AG04449 (cell line): Measurements from ENCODE around the gene FNDC3B.
"Not testable (repeated sequence)": the region's sequence is repeated elsewhere in the genome, so short reads cannot be mapped to it uniquely, and the experiment has no call there.

Experiments
- CTCF ChIA-PET: fragments of 350-600 bp; formaldehyde crosslinking; extraction: SDS; loops from one replicate; lab custom pipeline; 2021; ENCODE audit warnings: antibody characterized with exemption; lab: Yijun Ruan, JAX
- POLR2A ChIA-PET: fragments of 400-600, 350-600 bp; formaldehyde crosslinking; extraction: SDS; loops from one replicate; lab custom pipeline; 2020; ENCODE audit warnings: antibody characterized with exemption, inconsistent platforms; lab: Yijun Ruan, JAX
- DNase-seq: peaks from one replicate; pipeline ENCODE4 v3.0.0-alpha.2; 2010; ENCODE audit warnings: low read depth, low spot score
- H3K4me3 ChIP-seq: 2 replicates; pipeline ENCODE4 v1.5.1; 2011; ENCODE audit warnings: low read depth, mild to moderate bottlenecking, control low read depth, low read length
- TF ChIP-seq, protein P1 (sequence below): IDR thresholded peaks from one replicate; pipeline ENCODE4 v1.5.1; 2011; ENCODE audit warnings: mild to moderate bottlenecking, moderate library complexity, low read length, control low read depth, inconsistent platforms; ENCODE audit not compliant: insufficient read depth; ENCODE audit errors: missing control alignments

The FNDC3B gene

GRCh38 chr3:172036541-172037215 lies 2.7 kb upstream of the FNDC3B start:
- ChIA-PET POLR2A (no interaction called here), CTCF (interaction anchor here (0.7 to 2.4 kb wide), 5 partner anchors 14 to 390 kb away, joined by 3 to 8 read pairs (median 3); no protein-coding TSS in a partner anchor)
- DNase-seq = no peak
- H3K4me3 ChIP-seq = no peak overlapping the region
- TF ChIP-seq, protein P1, sequence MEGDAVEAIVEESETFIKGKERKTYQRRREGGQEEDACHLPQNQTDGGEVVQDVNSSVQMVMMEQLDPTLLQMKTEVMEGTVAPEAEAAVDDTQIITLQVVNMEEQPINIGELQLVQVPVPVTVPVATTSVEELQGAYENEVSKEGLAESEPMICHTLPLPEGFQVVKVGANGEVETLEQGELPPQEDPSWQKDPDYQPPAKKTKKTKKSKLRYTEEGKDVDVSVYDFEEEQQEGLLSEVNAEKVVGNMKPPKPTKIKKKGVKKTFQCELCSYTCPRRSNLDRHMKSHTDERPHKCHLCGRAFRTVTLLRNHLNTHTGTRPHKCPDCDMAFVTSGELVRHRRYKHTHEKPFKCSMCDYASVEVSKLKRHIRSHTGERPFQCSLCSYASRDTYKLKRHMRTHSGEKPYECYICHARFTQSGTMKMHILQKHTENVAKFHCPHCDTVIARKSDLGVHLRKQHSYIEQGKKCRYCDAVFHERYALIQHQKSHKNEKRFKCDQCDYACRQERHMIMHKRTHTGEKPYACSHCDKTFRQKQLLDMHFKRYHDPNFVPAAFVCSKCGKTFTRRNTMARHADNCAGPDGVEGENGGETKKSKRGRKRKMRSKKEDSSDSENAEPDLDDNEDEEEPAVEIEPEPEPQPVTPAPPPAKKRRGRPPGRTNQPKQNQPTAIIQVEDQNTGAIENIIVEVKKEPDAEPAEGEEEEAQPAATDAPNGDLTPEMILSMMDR = no peak

GRCh38 chr3:172038798-172039435 lies 461 bp upstream of the FNDC3B start:
- TF ChIP-seq, protein P1 = no peak
- no peak for DNase-seq
- H3K4me3 ChIP-seq = peak overlapping the region; percentile 89
- POLR2A ChIA-PET = interaction anchor here (0.6 to 1.1 kb wide), 8 partner anchors 23 to 294 kb away, joined by 3 to 8 read pairs (median 4); no protein-coding TSS in a partner anchor
- CTCF ChIA-PET = interaction anchor here (1.1 to 2.2 kb wide), 2 partner anchors 12 to 205 kb away, joined by 4 to 10 read pairs; no protein-coding TSS in a partner anchor

DNA sequence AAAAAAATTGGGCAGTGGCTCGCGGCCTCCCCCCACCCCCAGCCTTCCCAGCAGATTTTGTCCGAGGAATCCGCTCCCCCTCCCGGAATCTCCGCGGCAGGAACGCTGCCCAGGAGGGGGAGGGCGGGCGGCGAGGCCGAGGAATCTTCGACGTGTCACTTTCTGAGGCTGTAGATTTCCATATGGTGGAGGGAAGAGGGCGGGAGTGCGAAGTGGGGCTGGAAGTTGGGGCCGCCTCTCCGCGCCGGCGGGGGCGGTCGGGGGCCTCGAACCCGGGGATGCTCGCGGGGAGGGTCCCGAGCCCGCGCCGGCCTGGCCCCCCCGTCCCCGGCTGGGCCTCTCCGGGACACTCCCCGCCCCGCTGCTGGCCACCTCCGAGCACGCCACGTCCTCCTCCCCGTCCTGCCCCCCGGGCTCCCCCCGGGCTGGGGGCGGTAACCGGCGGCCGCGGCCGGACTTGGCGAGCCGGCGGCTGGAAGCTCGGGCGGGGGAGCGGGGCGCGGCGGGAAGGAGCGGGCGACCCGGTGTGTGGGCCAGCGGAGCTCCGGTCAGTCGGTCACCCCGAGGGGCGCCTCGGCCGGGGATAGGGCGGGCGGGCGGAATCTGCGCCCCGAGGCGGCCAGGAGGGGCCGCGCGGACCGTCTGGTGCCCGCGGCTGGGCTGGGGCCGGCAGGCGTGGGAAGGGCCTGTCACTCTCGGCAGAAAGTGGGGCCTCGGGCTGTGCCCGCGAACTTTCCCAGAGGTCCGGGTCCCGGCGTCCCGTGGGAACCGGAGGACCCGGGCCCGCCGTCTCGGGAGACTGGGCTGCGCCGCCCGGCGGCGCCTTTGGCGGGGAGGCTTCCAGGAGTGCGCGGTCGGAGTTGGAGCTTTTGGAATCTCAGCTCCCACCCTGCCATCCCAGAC lies 951 bp downstream of the FNDC3B start:
- TF ChIP-seq, protein P1 = peak; percentile 18
- ChIA-PET CTCF (interaction anchor here (1.1 to 1.8 kb wide), 4 partner anchors 12 to 292 kb away, joined by 3 to 5 read pairs (median 4); no protein-coding TSS in a partner anchor), POLR2A (interaction anchor here (0.6 to 1.5 kb wide), 10 partner anchors 26 to 422 kb away, joined by 3 to 4 read pairs (median 3); no protein-coding TSS in a partner anchor)
- peak overlapping the region; percentile 89 for H3K4me3 ChIP-seq
- peak; percentile 51 for DNase-seq

DNA sequence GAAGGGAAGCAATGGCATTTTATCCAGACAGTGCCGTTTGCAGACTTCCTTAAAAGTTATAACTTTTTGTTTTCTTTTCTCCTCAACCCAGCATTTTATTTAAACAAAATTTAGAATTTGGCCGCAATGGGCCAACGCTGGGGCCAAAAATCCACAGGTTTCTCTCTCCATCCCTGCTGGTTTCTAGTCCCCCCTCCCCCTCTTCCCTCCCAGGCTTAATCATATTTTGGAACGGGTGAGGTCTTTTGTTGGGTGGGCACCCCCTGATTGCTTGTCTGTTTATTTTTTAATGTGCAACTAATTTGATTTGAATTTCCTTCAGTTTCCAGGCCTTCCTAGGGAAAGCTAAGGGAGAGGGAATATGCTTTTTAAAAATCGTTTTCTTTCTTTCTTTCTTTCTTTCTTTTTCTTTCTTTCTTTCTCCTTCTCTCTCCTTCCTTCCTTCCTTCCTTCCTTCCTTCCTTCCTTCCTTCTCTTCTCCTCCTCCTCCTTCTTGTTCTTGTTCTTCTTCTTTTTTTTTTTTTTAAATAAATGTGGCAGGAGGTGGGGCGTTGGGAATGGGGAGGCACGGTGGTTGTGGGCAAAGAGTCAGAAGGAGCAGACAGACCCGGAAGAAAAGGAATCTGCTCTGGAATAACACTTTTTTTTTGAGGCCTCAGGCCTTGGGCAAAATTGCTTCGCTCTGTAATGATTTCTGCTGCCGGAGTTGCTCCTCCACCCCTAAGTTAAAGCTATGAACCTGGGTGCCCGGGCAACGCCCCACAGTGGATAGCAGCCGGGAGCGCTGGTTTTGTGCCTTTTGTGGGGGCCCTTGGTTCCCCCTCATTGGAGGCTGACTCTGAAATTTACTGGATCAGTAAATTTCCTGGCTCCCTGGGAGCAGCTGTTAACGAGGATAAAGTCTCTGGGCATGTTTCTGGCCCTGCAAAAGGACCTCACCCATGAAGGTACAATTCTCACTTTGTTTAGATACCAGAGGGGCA lies 1.9 kb downstream of the FNDC3B start:
- ChIA-PET CTCF (interaction anchor here (0.7 to 1.8 kb wide), 8 partner anchors 10 to 395 kb away, joined by 3 to 5 read pairs (median 4); no protein-coding TSS in a partner anchor), POLR2A (interaction anchor here (0.6 to 1.7 kb wide), 14 partner anchors 25 to 423 kb away, joined by 3 to 5 read pairs (median 3); no protein-coding TSS in a partner anchor)
- DNase-seq = no peak
- TF ChIP-seq, protein P1 = no peak
- H3K4me3 ChIP-seq = peak overlapping the region; percentile 89

DNA sequence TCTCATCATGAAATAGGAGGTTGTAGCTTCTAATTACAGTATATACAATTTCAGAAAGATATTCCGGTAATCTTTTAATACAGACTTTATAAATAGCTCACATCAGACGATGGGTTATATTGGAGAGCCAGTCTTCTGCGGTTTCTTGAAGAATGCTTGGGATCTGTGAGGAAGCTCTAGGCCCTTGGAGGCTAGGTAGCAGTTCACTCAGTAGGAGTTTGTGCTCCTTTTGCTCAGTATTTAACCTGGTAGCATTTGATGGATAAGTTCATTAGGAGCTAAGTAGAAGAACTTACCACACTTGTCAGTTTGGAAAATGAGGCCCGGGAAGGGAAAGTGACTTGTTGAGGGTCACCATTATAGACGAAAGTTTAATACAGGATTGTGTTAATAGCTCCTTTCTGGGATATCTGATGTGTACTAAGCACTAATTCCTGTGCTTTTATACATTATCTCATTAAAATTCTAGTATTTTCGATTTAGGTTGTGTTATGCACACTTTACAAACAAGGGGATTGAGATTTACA lies 2.8 kb downstream of the FNDC3B start:
- peak overlapping the region; percentile 89 for H3K4me3 ChIP-seq
- ChIA-PET CTCF (interaction anchor here (0.5 to 1.8 kb wide), 12 partner anchors 9 to 396 kb away, joined by 3 to 5 read pairs (median 4); no protein-coding TSS in a partner anchor), POLR2A (interaction anchor here (0.6 to 1.7 kb wide), 9 partner anchors 15 to 270 kb away, joined by 3 to 5 read pairs (median 3); no protein-coding TSS in a partner anchor)
- no peak for DNase-seq
- TF ChIP-seq, protein P1 = no peak

- DNase-seq, H3K4me3 ChIP-seq: not testable (repeated sequence)
- ChIA-PET POLR2A (interaction anchor here (0.6 to 1.7 kb wide), 6 partner anchors 14 to 199 kb away, joined by 3 to 5 read pairs (median 4); no protein-coding TSS in a partner anchor), CTCF (interaction anchor here (1.0 to 1.6 kb wide), 8 partner anchors 8 to 298 kb away, joined by 3 to 5 read pairs (median 4); no protein-coding TSS in a partner anchor)
Measured at GRCh38 chr3:172042663-172043179, 3.3 kb downstream of the FNDC3B start.
